ENCODE data around the gene EFNA2.
"Not testable (repeated sequence)": the region's sequence is repeated elsewhere in the genome, so short reads cannot be mapped to it uniquely, and the experiment has no call there.

EFNA2 gene

GRCh38 chr19:1285737-1286360, at the start of gene EFNA2:
Gene EFNA2 (plus strand): TSS chr19:1285873. CDS start chr19:1286169, 296 bp downstream.
- no peak for DNase-seq

GRCh38 chr19:1236576-1236975, 49.1 kb upstream of the EFNA2 start:
- DNase-seq = no peak

GRCh38 chr19:1237027-1237659, 48.5 kb upstream of the EFNA2 start:
- DNase-seq = no peak

- DNase-seq = peak in 1 of 2 donors; percentile 47
These were observed 47.8 kb upstream of the EFNA2 start, which contains the start of gene CBARP for GRCh38 chr19:1237754-1238368. Gene CBARP (minus strand): TSS chr19:1238005. CDS start chr19:1236100, 1,905 bp downstream.

GRCh38 chr19:1238369-1239303, 47.0 kb upstream of the EFNA2 start:
- no peak for DNase-seq

- DNase-seq = no peak
These were observed 46.3 kb upstream of the EFNA2 start for GRCh38 chr19:1239420-1239795.

- DNase-seq = peak; percentile 92 to 93
These were observed 45.6 kb upstream of the EFNA2 start for GRCh38 chr19:1239796-1240737.

GRCh38 chr19:1240925-1241324, 44.7 kb upstream of the EFNA2 start:
- DNase-seq = no peak

GRCh38 chr19:1241417-1242095, 44.1 kb upstream of the EFNA2 start, which contains the start of gene ATP5F1D:
Gene ATP5F1D (plus strand): TSS chr19:1241751. CDS start chr19:1241851, 100 bp downstream.
- peak; percentile 93 to 94 for DNase-seq

GRCh38 chr19:1243768-1244692, 41.6 kb upstream of the EFNA2 start:
- peak; percentile 87 to 89 for DNase-seq

- DNase-seq = peak in 1 of 2 donors; percentile 54
These were observed 40.8 kb upstream of the EFNA2 start for GRCh38 chr19:1244693-1245451.

GRCh38 chr19:1245494-1246264, 40.0 kb upstream of the EFNA2 start:
- DNase-seq = no peak

- not testable (repeated sequence) for DNase-seq
These were observed 39.2 kb upstream of the EFNA2 start for GRCh38 chr19:1246265-1247087.

- no peak for DNase-seq
These were observed 37.9 kb upstream of the EFNA2 start for GRCh38 chr19:1247748-1248138.

GRCh38 chr19:1248139-1248785, 37.4 kb upstream of the EFNA2 start, which contains the start of gene MIDN:
Gene MIDN (plus strand): TSS chr19:1248583. CDS start chr19:1250297, 1,714 bp downstream.
- DNase-seq = peak; percentile 75 to 82

- DNase-seq = peak; percentile 84 to 90
These were observed 36.8 kb upstream of the EFNA2 start for GRCh38 chr19:1248786-1249297.

All from CD4-positive, alpha-beta T cell treated with Interferon alpha-2 for 1 hour (primary cell).